Neuronal stem cell (in vitro differentiated cells): Measurements from ENCODE around the gene TTC9C.
A peak's percentile ranks its signal among the peaks of the same experiment; 100 is the strongest.
"Not testable (repeated sequence)": the region's sequence is repeated elsewhere in the genome, so short reads cannot be mapped to it uniquely, and the experiment has no call there.

Source experiments
- DNase-seq: peaks from one replicate; pipeline ENCODE4 v3.0.0-alpha.2; 2013; ENCODE audit warnings: low spot score
- H2AFZ ChIP-seq: one replicate; pipeline ENCODE4 v1.6.1; 2013; ENCODE audit warnings: mild to moderate bottlenecking, low read length, inconsistent platforms
- H2AK5ac ChIP-seq: 2 replicates; pipeline ENCODE4 v1.6.1; 2013; ENCODE audit warnings: low read depth, mild to moderate bottlenecking, inconsistent platforms, low read length, moderate library complexity, mixed read lengths
- H2BK120ac ChIP-seq: 2 replicates; pipeline ENCODE4 v1.6.1; 2013; ENCODE audit warnings: low read depth, mild to moderate bottlenecking, inconsistent platforms, low read length, moderate library complexity, mixed read lengths
- H2BK12ac ChIP-seq: one replicate; pipeline ENCODE4 v1.6.1; 2013; ENCODE audit warnings: low read length, inconsistent platforms
- H2BK15ac ChIP-seq: 2 replicates; pipeline ENCODE4 v1.6.1; 2013; ENCODE audit warnings: mild to moderate bottlenecking, low read length, inconsistent platforms, mixed read lengths
- H2BK5ac ChIP-seq: one replicate; pipeline ENCODE4 v1.6.1; 2013; ENCODE audit warnings: inconsistent platforms, mild to moderate bottlenecking, low read length, moderate library complexity
- H3K14ac ChIP-seq: one replicate; pipeline ENCODE4 v1.6.1; 2013; ENCODE audit warnings: low read length, inconsistent platforms
- H3K18ac ChIP-seq: 2 replicates; pipeline ENCODE4 v1.6.1; 2013; ENCODE audit warnings: low read length, inconsistent platforms
- H3K23ac ChIP-seq: 2 replicates; pipeline ENCODE4 v1.6.1; 2013; ENCODE audit warnings: low read depth, mild to moderate bottlenecking, mixed read lengths, low read length, inconsistent platforms; ENCODE audit not compliant: poor library complexity
- H3K27ac ChIP-seq: replicated peaks from 3 replicates; pipeline ENCODE4 v1.5.1; 2013; ENCODE audit warnings: low read length, inconsistent platforms
- H3K27me3 ChIP-seq, 3 experiments: 2 replicates each; pipeline ENCODE4 v1.6.1; 2013; ENCODE audit warnings: low read length in 3 of 3, mild to moderate bottlenecking in 2 of 3, inconsistent platforms in 1 of 3, low read depth in 1 of 3, mixed read lengths in 1 of 3, moderate library complexity in 1 of 3; ENCODE audit not compliant: control insufficient read depth in 3 of 3, insufficient read depth in 3 of 3
- H3K36me3 ChIP-seq, 2 donors: replicated peaks in 1 of 2; 2 replicates each; pipeline ENCODE4 v1.6.1; 2013; ENCODE audit warnings: low read length in 2 of 2; ENCODE audit not compliant: control insufficient read depth in 2 of 2, insufficient read depth in 2 of 2
- H3K4ac ChIP-seq: 2 replicates; pipeline ENCODE4 v1.6.1; 2013; ENCODE audit warnings: inconsistent platforms, mild to moderate bottlenecking, low read length, moderate library complexity
- H3K4me1 ChIP-seq, 2 donors: 1 replicate in 1 of 2; 2 replicates in 1 of 2; pipeline ENCODE4 v1.6.1; 2013; ENCODE audit warnings: low read length in 2 of 2, low read depth in 1 of 2; ENCODE audit not compliant: control insufficient read depth in 2 of 2, insufficient read depth in 1 of 2
- H3K4me2 ChIP-seq: one replicate; pipeline ENCODE4 v1.6.1; 2013; ENCODE audit warnings: mild to moderate bottlenecking, low read length, inconsistent platforms; ENCODE audit not compliant: insufficient read depth, poor library complexity, severe bottlenecking
- H3K4me3 ChIP-seq, 2 donors: 2 replicates each; pipeline ENCODE4 v1.5.1; 2013; ENCODE audit warnings: low read length in 2 of 2, mild to moderate bottlenecking in 2 of 2, inconsistent platforms in 1 of 2, moderate library complexity in 1 of 2
- H3K79me1 ChIP-seq: one replicate; pipeline ENCODE4 v1.6.1; 2013; ENCODE audit warnings: low read depth, mild to moderate bottlenecking, inconsistent platforms, low read length, moderate library complexity
- H3K9ac ChIP-seq: one replicate; pipeline ENCODE4 v1.6.1; 2013; ENCODE audit warnings: mild to moderate bottlenecking, low read depth, low read length, inconsistent platforms; ENCODE audit not compliant: poor library complexity
- H3K9me3 ChIP-seq, 2 donors: replicated peaks in 1 of 2; 2 replicates each; pipeline versions ENCODE3 to v1.6.1; 2013; ENCODE audit warnings: low read length in 2 of 2, mild to moderate bottlenecking in 2 of 2, inconsistent platforms in 1 of 2, low read depth in 1 of 2, mixed read lengths in 1 of 2, moderate library complexity in 1 of 2; ENCODE audit not compliant: control insufficient read depth in 2 of 2, insufficient read depth in 1 of 2
- H4K8ac ChIP-seq: one replicate; pipeline ENCODE4 v1.6.1; 2013; ENCODE audit warnings: low read depth, mild to moderate bottlenecking, inconsistent platforms, low read length, moderate library complexity
- H4K91ac ChIP-seq: one replicate; pipeline ENCODE4 v1.6.1; 2013; ENCODE audit warnings: low read length, low read depth, mild to moderate bottlenecking, inconsistent platforms; ENCODE audit not compliant: poor library complexity
- WGBS, 2 donors: extraction: QIAGEN DNeasy Blood & Tissue Kit; methylation state at CpG; one replicate each; pipeline ENCODE4 v1.1.7; 2013; ENCODE audit warnings: missing lambda C conversion rate in 2 of 2, mixed read lengths in 1 of 2; ENCODE audit not compliant: insufficient read length in 2 of 2, insufficient replicate concordance in 1 of 2; ENCODE audit errors: extremely low coverage in 2 of 2; 5-methylcytosine and 5-hydroxymethylcytosine counted together

The TTC9C gene

GRCh38 chr11:62757846-62758788, 29.8 kb downstream of the TTC9C start:
- H3K4ac ChIP-seq, result no peak overlapping the region
- H4K91ac ChIP-seq, result no peak overlapping the region
- no peaks in the 10 kb centered on the region for H3K27me3 ChIP-seq
- H3K4me3 ChIP-seq, result no peak overlapping the region
- H2BK15ac ChIP-seq, result no peak overlapping the region
- H3K9ac ChIP-seq, result no peak overlapping the region
- H3K36me3 ChIP-seq, result peaks cover 3 to 11% of the 10 kb centered on the region in 2 donors
- H3K9me3 ChIP-seq, result no peaks in the 10 kb centered on the region
- peak overlapping the region; percentile 71 for H2AFZ ChIP-seq
- peaks cover 1% of the 10 kb centered on the region for H3K79me1 ChIP-seq
- H4K8ac ChIP-seq, result no peak overlapping the region
- H3K4me2 ChIP-seq, result no peak overlapping the region
- H2AK5ac ChIP-seq, result no peak overlapping the region
- H3K27ac ChIP-seq, result no peak overlapping the region
- H3K4me1 ChIP-seq, result peaks cover 7 to 13% of the 10 kb centered on the region in 2 donors
- no peak overlapping the region for H2BK120ac ChIP-seq
- no peak overlapping the region for H3K18ac ChIP-seq
- no peak overlapping the region for H3K14ac ChIP-seq
- no CpG with 5 or more reads among the region's 9 CpGs for WGBS, 2 donors
- peak overlapping the region; percentile 31 for H2BK12ac ChIP-seq
- no peak for DNase-seq
- no peak overlapping the region for H2BK5ac ChIP-seq
- no peak overlapping the region for H3K23ac ChIP-seq

DNA sequence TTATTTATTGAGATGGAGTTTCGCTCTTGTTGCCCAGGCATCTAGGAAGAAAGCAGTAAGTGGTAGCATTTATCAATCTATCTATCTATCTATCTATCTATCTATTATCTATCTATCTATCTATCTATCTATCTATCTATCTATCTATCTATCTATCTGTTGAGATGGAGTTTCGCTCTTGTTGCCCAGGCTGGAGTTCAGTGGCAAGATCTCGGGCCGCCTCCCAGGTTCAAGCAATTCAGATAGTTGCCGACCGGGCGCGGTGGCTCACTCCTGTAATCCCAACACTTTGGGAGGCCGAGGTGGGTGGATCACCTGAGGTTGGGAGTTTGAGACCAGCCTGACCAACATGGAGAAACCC, 32.6 kb downstream of the TTC9C start:
- H2BK120ac ChIP-seq, H3K4me1 ChIP-seq, H3K27ac ChIP-seq, H3K79me1 ChIP-seq, H3K27me3 ChIP-seq, H4K8ac ChIP-seq, H2BK15ac ChIP-seq, H2BK12ac ChIP-seq, H3K14ac ChIP-seq, DNase-seq, H4K91ac ChIP-seq, H3K4me2 ChIP-seq, H3K4ac ChIP-seq, H2AK5ac ChIP-seq, H3K9ac ChIP-seq, H2BK5ac ChIP-seq, H3K23ac ChIP-seq, H3K18ac ChIP-seq, H3K9me3 ChIP-seq: not testable (repeated sequence)
- peak overlapping the region in 1 of 2 donors; percentile 85 for H3K4me3 ChIP-seq
- peaks cover 9 to 29% of the 10 kb centered on the region in 2 donors for H3K36me3 ChIP-seq
- no CpG with 5 or more reads among the region's 9 CpGs for WGBS, 2 donors
- peak overlapping the region; percentile 69 for H2AFZ ChIP-seq

GRCh38 chr11:62770778-62771143, 42.5 kb downstream of the TTC9C start:
- Histone ChIP-seq H3K27ac (peak overlapping the region; percentile 98), H3K36me3 (peaks cover 19 to 43% of the 10 kb centered on the region in 2 donors), H2BK5ac (no peak overlapping the region), H3K9ac (peak overlapping the region; percentile 45), H4K91ac (no peak overlapping the region), H4K8ac (peak overlapping the region; percentile 98), H3K18ac (peak overlapping the region; percentile 79), H3K9me3 (no peaks in the 10 kb centered on the region), H3K4ac (peak overlapping the region; percentile 47), H2AFZ (peak overlapping the region; percentile 96), H3K4me3 (peak overlapping the region; percentile 25 to 88), H2BK120ac (no peak overlapping the region), H3K14ac (no peak overlapping the region), H3K4me1 (peaks cover 10 to 19% of the 10 kb centered on the region in 2 donors), H3K79me1 (peaks cover 1% of the 10 kb centered on the region), H2AK5ac (peak overlapping the region; percentile 20), H3K27me3 (no peaks in the 10 kb centered on the region), H2BK15ac (peak overlapping the region; percentile 77), H3K23ac (peak overlapping the region; percentile 69), H3K4me2 (peak overlapping the region; percentile 78), H2BK12ac (no peak overlapping the region)
- no peak for DNase-seq
- WGBS, 2 donors, result no CpG with 5 or more reads among the region's 18 CpGs
